ELR (cell line): ENCODE measurements around the gene KRTAP9-8.
"Not testable (repeated sequence)": the region's sequence is repeated elsewhere in the genome, so short reads cannot be mapped to it uniquely, and the experiment has no call there.

Experiments
- DNase-seq: peaks from one replicate; pipeline ENCODE4 v3.0.0-alpha.2; 2015; ENCODE audit warnings: low read depth

The KRTAP9-8 gene

GRCh38 chr17:41255381-41256290, 17.8 kb downstream of the KRTAP9-8 start, which contains the start of gene KRTAP9-9:
KRTAP9-9 (plus strand) TSS chr17:41255384.
- DNase-seq, result peak; percentile 12

- no peak for DNase-seq
Measured at GRCh38 chr17:41256291-41256685, 18.5 kb downstream of the KRTAP9-8 start.

- no peak for DNase-seq
Measured at GRCh38 chr17:41258406-41258805, 20.6 kb downstream of the KRTAP9-8 start.

GRCh38 chr17:41263212-41263611, 25.4 kb downstream of the KRTAP9-8 start:
- no peak for DNase-seq

- no peak for DNase-seq
Measured at GRCh38 chr17:41264599-41264998, 26.8 kb downstream of the KRTAP9-8 start.

- DNase-seq, result no peak
Measured at GRCh38 chr17:41265078-41265477, 27.3 kb downstream of the KRTAP9-8 start, which contains the start of gene KRTAP9-6. KRTAP9-6 (plus strand) TSS chr17:41265378; CDS start chr17:41265378, 0 bp downstream.

GRCh38 chr17:41267711-41268110, 29.9 kb downstream of the KRTAP9-8 start:
- peak; percentile 55 for DNase-seq

- not testable (repeated sequence) for DNase-seq
Measured at GRCh38 chr17:41271323-41271722, 33.5 kb downstream of the KRTAP9-8 start.

GRCh38 chr17:41271858-41272257, 34.1 kb downstream of the KRTAP9-8 start:
- no peak for DNase-seq

GRCh38 chr17:41275648-41276190, 37.9 kb downstream of the KRTAP9-8 start, which contains the start of gene KRTAP9-7:
KRTAP9-7 (plus strand) TSS chr17:41275698; CDS start chr17:41275698, 0 bp downstream.
- DNase-seq, result not testable (repeated sequence)

GRCh38 chr17:41278176-41278955, 40.6 kb downstream of the KRTAP9-8 start:
- DNase-seq, result no peak

- no peak for DNase-seq
Measured at GRCh38 chr17:41284043-41284442, 46.2 kb downstream of the KRTAP9-8 start.

GRCh38 chr17:41284546-41284945, 46.7 kb downstream of the KRTAP9-8 start:
- no peak for DNase-seq

- no peak for DNase-seq
Measured at GRCh38 chr17:41287050-41287449, 49.3 kb downstream of the KRTAP9-8 start.
